HCT116 (cell line): Measurements from ENCODE around the gene PLPPR2. TPM values are rescaled to one million over a fixed set of nuclear protein-coding genes. Genes with fewer than 3 reads are reported as not detected.
A peak's percentile ranks its signal among the peaks of the same experiment; 100 is the strongest.
"Not testable (repeated sequence)": the region's sequence is repeated elsewhere in the genome, so short reads cannot be mapped to it uniquely, and the experiment has no call there.

Experiments used
- ATAC-seq: fragments of 200-7000 bp; cut with Tn5 transposase; 2 replicates; pipeline ENCODE4 v1.9.1; 2020; ENCODE audit warnings: mild to moderate bottlenecking, moderate library complexity
- BruUV-seq: library from RNA; stranded (reverse); fragments of 400-500 nt; replicated peaks from 2 replicates; lab custom pipeline; 2021; lab: Mats Ljungman, UMichigan
- CTCF ChIA-PET: fragments of 300-600 bp; sonication (Branson Sonifier 250); formaldehyde crosslinking; loops from one replicate; lab custom pipeline; 2021; ENCODE audit warnings: antibody characterized with exemption; lab: Charles Lee
- POLR2A ChIA-PET: fragments of 300-600, 350-600 bp; sonication (Branson Sonifier 250); formaldehyde crosslinking; loops from one replicate; lab custom pipeline; 2021; ENCODE audit warnings: antibody characterized with exemption; lab: Charles Lee
- RAD21 ChIA-PET, 2 experiments: fragments of 300-600 bp; sonication (Branson Sonifier 250); formaldehyde crosslinking; loops; one replicate each; lab custom pipeline; 2023; ENCODE audit warnings: low total read pairs in 2 of 2; ENCODE audit not compliant: uncharacterized antibody in 2 of 2, unreplicated experiment in 2 of 2, low non-redundant PET in 1 of 2; lab: Charles Lee
- DNase-seq: peaks from one replicate; pipeline ENCODE4 v3.0.0-alpha.2; 2010; ENCODE audit warnings: low read depth, low spot score
- H2AFZ ChIP-seq: fragments of 200-600 bp; shearing (Covaris generic), sonication (generic); 2 replicates; pipeline ENCODE4 v1.6.1; 2017; ENCODE audit warnings: low read depth, mixed run types, mixed read lengths, antibody characterized with exemption, low read length; ENCODE audit not compliant: poor library complexity, severe bottlenecking
- H3K27ac ChIP-seq: 2 replicates; pipeline ENCODE4 v1.5.1; 2012; ENCODE audit warnings: low read depth, low read length
- H3K27me3 ChIP-seq: fragments of 200-600 bp; sonication (generic); 2 replicates; pipeline ENCODE4 v1.6.1; 2016; ENCODE audit warnings: mixed run types, low read length, mixed read lengths; ENCODE audit not compliant: insufficient read depth
- H3K36me3 ChIP-seq, 2 experiments: fragments of 200-500 bp in 1 of 2; fragments of 200-600 bp in 1 of 2; sonication (Bioruptor generic) in 1 of 2; sonication (generic) in 1 of 2; 2 replicates each; pipeline versions ENCODE4 v1.5.1 to v1.6.1; 2014 to 2016; ENCODE audit warnings: low read length in 2 of 2, inconsistent platforms in 1 of 2, mixed read lengths in 1 of 2, mixed run types in 1 of 2; ENCODE audit not compliant: insufficient read depth in 2 of 2, control insufficient read depth in 1 of 2
- H3K4me1 ChIP-seq, 2 experiments: fragments of 200-600 bp in 1 of 2; sonication (generic) in 1 of 2; 2 replicates each; pipeline versions ENCODE4 v1.5.1 to v1.6.1; 2012 to 2017; ENCODE audit warnings: low read length in 2 of 2, inconsistent platforms in 1 of 2, mild to moderate bottlenecking in 1 of 2, mixed read lengths in 1 of 2, mixed run types in 1 of 2, moderate library complexity in 1 of 2; ENCODE audit not compliant: insufficient read depth in 2 of 2, control insufficient read depth in 1 of 2
- H3K4me2 ChIP-seq: fragments of 200-600 bp; sonication (generic); 2 replicates; pipeline ENCODE4 v1.6.1; 2017; ENCODE audit warnings: mixed run types, low read length, mixed read lengths
- H3K4me3 ChIP-seq, 2 experiments: fragments of 200-600 bp in 1 of 2; sonication (generic) in 1 of 2; replicated peaks in 1 of 2; 2 replicates each; pipeline ENCODE4 v1.5.1; 2011 to 2016; ENCODE audit warnings: low read length in 2 of 2, control low read depth in 1 of 2, low read depth in 1 of 2, mild to moderate bottlenecking in 1 of 2, mixed read lengths in 1 of 2, mixed run types in 1 of 2
- H3K79me2 ChIP-seq: fragments of 200-600 bp; sonication (generic); 2 replicates; pipeline ENCODE4 v1.6.1; 2017; ENCODE audit warnings: mild to moderate bottlenecking, mixed run types, low read length, moderate library complexity, mixed read lengths; ENCODE audit not compliant: insufficient read depth
- H3K9ac ChIP-seq: fragments of 200-600 bp; sonication (generic); 2 replicates; pipeline ENCODE4 v1.6.1; 2016; ENCODE audit warnings: low read length, mixed read lengths
- H3K9me2 ChIP-seq: fragments of 200-600 bp; sonication (generic), shearing (Covaris generic); 2 replicates; pipeline ENCODE4 v1.6.1; 2017; ENCODE audit warnings: mixed run types, mild to moderate bottlenecking, moderate library complexity; ENCODE audit not compliant: insufficient read depth
- H3K9me3 ChIP-seq, 2 experiments: fragments of 200-500 bp in 1 of 2; fragments of 200-600 bp in 1 of 2; sonication (Bioruptor generic) in 1 of 2; sonication (generic) in 1 of 2; 2 replicates each; pipeline ENCODE4 v1.6.1; 2014 to 2017; ENCODE audit warnings: low read length in 2 of 2, mixed read lengths in 2 of 2, inconsistent platforms in 1 of 2, low read depth in 1 of 2, mild to moderate bottlenecking in 1 of 2, mixed run types in 1 of 2, moderate library complexity in 1 of 2; ENCODE audit not compliant: control insufficient read depth in 1 of 2, insufficient read depth in 1 of 2
- H4K20me1 ChIP-seq: fragments of 200-600 bp; sonication (generic), shearing (Covaris generic); 2 replicates; pipeline ENCODE4 v1.6.1; 2017; ENCODE audit warnings: mixed run types, mild to moderate bottlenecking, moderate library complexity; ENCODE audit not compliant: insufficient read depth
- CEBPB ChIP-seq: IDR thresholded peaks from 2 replicates; pipeline ENCODE4 v1.6.1; 2012; ENCODE audit warnings: low read depth
- ELF1 ChIP-seq: IDR thresholded peaks from 2 replicates; pipeline ENCODE4 v1.6.1; 2012; ENCODE audit warnings: low read depth, borderline replicate concordance
- EZH2 ChIP-seq: fragments of 200-600 bp; sonication (generic); IDR thresholded peaks from 2 replicates; pipeline ENCODE4 v1.6.1; 2017; ENCODE audit warnings: antibody characterized with exemption, mixed run types
- EZH2phosphoT487 ChIP-seq: fragments of 200-600 bp; IDR thresholded peaks from 2 replicates; pipeline ENCODE4 v1.6.1; 2018; ENCODE audit warnings: antibody characterized with exemption, borderline replicate concordance
- POLR2A ChIP-seq: IDR thresholded peaks from 2 replicates; pipeline ENCODE4 v1.7.0; 2011; ENCODE audit warnings: borderline replicate concordance; ENCODE audit not compliant: insufficient read depth, insufficient read length; ENCODE audit errors: extremely low read depth
- RAD21 ChIP-seq: IDR thresholded peaks from 2 replicates; pipeline ENCODE4 v1.6.1; 2012; ENCODE audit warnings: low read depth, mild to moderate bottlenecking
- REST ChIP-seq: IDR thresholded peaks from 2 replicates; pipeline ENCODE4 v1.6.1; 2012; ENCODE audit warnings: low read depth
- SP1 ChIP-seq: IDR thresholded peaks from 2 replicates; pipeline ENCODE4 v1.6.1; 2012; ENCODE audit warnings: low read depth
- TCF7L2 ChIP-seq: IDR thresholded peaks from 2 replicates; pipeline ENCODE4 v1.7.0; 2011; ENCODE audit warnings: borderline replicate concordance, inconsistent platforms; ENCODE audit not compliant: insufficient read depth, insufficient read length; ENCODE audit errors: extremely low read depth
- ZFX ChIP-seq: fragments of 450-650 bp; IDR thresholded peaks from 2 replicates; pipeline ENCODE4 v1.6.1; 2017
- intact Hi-C: fragments of 100-400 bp; cut with micrococcal nuclease; formaldehyde crosslinking; loops from 2 replicates; pipeline ENCODE4 v1.10.0; 2022
- total RNA-seq: library from RNA; stranded (reverse); gene quantifications from one replicate; pipeline ENCODE4 v1.2.1, GENCODE V29; 2021; ENCODE audit not compliant: unreplicated experiment

The PLPPR2 gene
- total RNA-seq, 1 experiment from 2014 or later: 23.2 TPM

DNA sequence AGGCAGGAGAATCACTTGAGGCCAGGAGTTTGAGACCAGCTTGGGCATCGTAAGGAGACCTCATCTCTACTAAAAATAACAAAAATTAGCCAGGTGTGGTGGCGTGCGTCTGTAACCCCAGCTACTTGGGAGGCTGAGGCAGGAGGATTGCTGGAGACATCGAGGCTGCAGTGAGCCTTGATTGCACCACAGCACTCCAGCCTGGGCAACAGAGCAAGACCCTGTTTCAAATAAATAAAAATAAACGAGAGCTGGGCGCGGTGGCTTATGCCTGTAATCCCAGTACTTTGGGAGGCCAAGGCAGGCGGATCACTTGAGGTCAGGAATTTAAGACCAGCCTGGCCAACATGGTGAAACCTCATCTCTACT is 15.1 kb upstream of the PLPPR2 start:
- H3K79me2 ChIP-seq, ATAC-seq, BruUV-seq, H3K9me3 ChIP-seq, intact Hi-C loops, H3K27me3 ChIP-seq, H3K9me2 ChIP-seq, DNase-seq, H3K27ac ChIP-seq, H4K20me1 ChIP-seq: not testable (repeated sequence)
- ChIA-PET CTCF (interaction anchor here (0.9 to 1.2 kb wide), 2 partner anchors 35 to 100 kb away, joined by 3 read pairs; partner anchors contain the start of gene SWSAP1), POLR2A (interaction anchor here (0.8 to 1.0 kb wide), 2 partner anchors 34 to 41 kb away, joined by 4 read pairs; partner anchors contain the start of gene SWSAP1), RAD21 (interaction anchor here in 1 of 2 experiments (0.6 kb wide), 1 partner anchor 15 kb away, joined by 3 read pairs; no protein-coding TSS in a partner anchor)
- Histone ChIP-seq H2AFZ (peak overlapping the region; percentile 94), H3K9ac (peak overlapping the region; percentile 76), H3K4me3 (peak overlapping the region; percentile 69 to 86), H3K4me2 (peak overlapping the region; percentile 96), H3K4me1 (peaks cover 22 to 44% of the 10 kb centered on the region in 2 experiments), H3K36me3 (peaks cover 10 to 13% of the 10 kb centered on the region in 2 experiments)

DNA sequence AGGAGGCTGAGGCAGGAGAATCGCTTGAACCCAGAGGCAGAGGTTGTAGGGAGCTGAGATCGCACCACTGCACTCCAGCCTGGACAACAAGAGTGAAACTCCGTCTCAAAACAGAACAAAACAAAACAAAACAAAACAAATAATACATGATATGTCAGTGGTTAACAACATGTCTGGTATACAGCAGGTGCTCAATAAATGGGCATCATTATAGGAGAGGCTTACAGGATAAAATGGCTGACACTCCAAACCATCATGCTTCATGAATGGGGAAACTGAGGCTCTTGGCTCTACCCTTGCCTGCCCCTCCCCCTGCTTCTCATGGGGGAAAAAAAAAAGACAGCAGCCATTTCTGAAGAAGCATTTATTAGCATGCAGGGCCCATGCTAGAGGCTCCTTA is 12.8 kb upstream of the PLPPR2 start:
- BruUV-seq: no TSS peak
- CTCF ChIA-PET: no interaction called here

More for the DNA sequence above, 12.8 kb upstream of the PLPPR2 start:
- no peaks in the 10 kb centered on the region for H3K27me3 ChIP-seq
- ChIA-PET POLR2A (no interaction called here), RAD21 (no interaction called here)
- no peak overlapping the region for H3K9ac ChIP-seq
- H4K20me1 ChIP-seq: no peaks in the 10 kb centered on the region
- no peak for ATAC-seq
- H3K4me1 ChIP-seq: peaks cover 28 to 63% of the 10 kb centered on the region in 2 experiments
- H3K27ac ChIP-seq: no peak overlapping the region
- intact Hi-C loops: no loop called here
- no peak overlapping the region for H2AFZ ChIP-seq
- no peak overlapping the region for H3K4me2 ChIP-seq
- H3K79me2 ChIP-seq: 0 out of 2 replicates have a peak, but pooled peaks cover 9% of the 10 kb centered on the region
- TF ChIP-seq ELF1 (no peak), ZFX (no peak), SP1 (no peak), POLR2A (no peak), CEBPB (no peak), EZH2 (no peak), REST (no peak), RAD21 (no peak), EZH2phosphoT487 (no peak), TCF7L2 (no peak)
- peaks cover 0 to 8% of the 10 kb centered on the region in 2 experiments; a peak in 2 of 4 replicates for H3K36me3 ChIP-seq
- no peak overlapping the region for H3K4me3 ChIP-seq
- H3K9me3 ChIP-seq: peaks cover 0 to 5% of the 10 kb centered on the region in 2 experiments; a peak in 1 of 4 replicates
- DNase-seq: no peak
- H3K9me2 ChIP-seq: no peaks in the 10 kb centered on the region
